GM19035 (cell line): Measurements from ENCODE around the gene KLHL25.

Experiments used
- ATAC-seq: cut with Tn5 transposase; IDR thresholded peaks from one replicate; pipeline ENCODE4 v1.9.1; 2021; ENCODE audit not compliant: unreplicated experiment

KLHL25 gene

DNA sequence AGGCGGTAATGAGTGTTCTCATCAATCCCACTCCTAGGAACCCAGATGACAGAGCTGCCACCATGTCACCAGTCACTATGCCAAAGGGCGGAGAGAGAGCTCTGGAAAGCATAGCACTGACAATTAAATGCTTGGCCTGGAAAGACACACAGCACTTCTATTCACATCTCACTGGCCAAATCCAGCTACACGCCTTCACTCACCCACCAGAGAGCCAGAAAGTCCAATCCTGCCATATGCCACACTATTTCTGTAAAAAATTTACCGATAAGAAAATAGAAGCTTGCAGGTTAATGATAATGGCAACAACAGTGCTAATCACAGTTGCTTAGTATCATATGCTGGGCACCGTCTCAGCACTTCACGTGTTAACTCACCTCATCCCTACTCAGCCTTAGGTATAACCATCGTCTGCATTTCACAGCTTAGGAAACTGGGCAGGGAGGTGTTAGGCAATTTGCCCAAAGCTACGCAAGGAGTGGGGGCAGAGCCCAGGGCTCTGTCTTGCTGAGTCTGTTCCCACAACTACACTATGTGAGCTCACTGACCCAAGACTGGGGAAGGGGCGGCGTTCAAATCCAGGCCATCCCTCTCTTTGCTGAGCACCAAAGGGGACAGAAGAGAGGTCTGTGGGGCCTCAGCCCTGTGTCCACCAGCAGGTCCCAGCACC, 16.5 kb downstream of the KLHL25 start:
- ATAC-seq, result no peak

DNA sequence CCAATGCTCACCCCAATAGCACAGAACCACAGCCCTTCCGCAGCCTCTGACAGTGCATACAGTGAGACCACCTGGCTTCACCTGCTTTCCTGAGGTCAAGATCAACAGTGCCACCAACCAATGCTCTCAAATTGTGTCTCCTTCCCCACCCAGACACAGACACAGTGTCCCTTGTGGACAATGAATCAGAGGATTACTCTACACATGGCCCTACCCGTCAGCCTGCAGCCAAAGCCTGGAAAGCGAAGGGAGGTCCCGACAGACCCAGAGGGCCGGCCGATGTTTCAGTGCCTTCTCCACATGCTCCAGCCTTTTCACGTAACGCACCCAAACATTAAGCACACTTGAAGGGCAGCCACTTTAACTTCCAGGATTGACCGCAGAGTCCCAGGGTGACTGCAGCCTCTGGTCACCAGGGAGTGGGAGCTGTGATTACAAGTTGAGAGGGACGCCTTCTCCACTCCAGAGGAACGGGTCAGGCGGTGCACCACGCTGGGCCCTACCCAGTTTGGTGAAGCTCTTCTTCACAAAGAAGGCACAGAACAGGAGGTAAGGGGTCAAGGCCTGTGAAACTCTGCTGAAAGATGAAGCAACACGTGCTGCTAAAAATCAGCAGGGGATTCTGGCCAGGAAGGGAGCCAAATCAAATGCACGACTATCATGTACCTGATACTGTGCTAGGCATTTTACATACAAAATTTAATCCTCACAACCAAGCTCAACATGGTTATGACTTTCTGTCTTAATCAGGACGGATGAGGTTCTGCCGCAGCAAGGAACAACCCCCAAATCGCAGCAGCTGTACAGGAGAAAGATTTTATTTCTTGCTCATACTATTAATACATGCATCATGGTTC, 17.2 kb downstream of the KLHL25 start:
- no peak for ATAC-seq

DNA sequence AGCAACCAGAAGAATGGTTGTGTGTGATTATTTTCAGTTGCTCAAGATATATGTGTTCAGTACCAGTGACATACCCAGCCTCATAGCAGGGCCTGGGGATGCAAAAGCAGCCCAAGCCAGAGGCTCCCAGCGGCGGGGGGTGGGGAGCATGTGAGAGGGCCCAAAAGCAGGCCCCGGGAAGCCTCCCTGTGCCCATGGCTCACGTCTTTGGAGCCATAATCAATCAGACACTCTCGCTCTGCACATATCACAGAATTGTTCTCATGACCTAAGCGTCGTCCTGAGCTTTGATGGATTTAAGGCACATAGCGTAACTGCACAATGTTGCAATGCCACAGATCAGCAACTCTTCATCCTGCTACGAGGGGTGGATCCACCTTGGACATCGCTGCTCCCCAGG, 20.8 kb downstream of the KLHL25 start:
- no peak for ATAC-seq

DNA sequence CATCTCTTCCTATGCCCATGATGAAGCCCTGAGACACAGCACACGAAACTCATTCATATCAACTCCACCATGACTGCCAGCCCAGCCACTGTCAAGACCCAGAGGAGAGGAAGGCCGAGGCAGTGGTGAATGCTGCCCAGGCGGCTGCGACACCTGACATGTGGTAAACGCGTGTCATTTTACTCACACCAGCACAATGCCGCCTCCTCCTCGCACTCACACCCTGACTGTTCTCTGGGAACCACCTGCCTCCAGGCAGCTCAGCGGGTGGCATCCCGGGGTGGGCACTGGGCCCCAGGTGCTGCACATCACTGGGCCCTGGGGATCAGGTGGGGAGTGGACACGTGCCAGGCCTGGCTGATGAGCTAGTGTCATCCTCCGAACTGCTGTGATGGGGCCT, 21.5 kb downstream of the KLHL25 start:
- ATAC-seq, result no peak

DNA sequence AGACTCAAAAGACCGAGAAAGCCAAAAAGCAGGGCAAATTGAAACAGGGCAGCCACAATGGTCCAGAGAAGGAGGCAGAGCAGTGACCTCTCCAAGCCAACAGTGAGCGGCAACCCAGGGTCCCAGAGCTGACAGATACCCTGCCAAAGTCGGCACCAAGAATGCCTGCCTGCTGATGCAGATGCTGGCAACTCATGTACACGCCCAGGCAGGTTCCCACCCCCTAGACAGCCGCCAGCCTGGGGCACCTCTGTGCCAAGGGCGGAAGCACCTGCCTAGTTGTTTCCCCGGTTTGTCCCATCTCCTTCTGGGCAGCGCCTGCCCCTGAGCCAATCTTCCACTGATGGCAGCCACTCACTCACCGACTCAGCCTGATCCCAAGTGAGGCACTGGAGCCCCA, 22.1 kb downstream of the KLHL25 start:
- no peak for ATAC-seq

DNA sequence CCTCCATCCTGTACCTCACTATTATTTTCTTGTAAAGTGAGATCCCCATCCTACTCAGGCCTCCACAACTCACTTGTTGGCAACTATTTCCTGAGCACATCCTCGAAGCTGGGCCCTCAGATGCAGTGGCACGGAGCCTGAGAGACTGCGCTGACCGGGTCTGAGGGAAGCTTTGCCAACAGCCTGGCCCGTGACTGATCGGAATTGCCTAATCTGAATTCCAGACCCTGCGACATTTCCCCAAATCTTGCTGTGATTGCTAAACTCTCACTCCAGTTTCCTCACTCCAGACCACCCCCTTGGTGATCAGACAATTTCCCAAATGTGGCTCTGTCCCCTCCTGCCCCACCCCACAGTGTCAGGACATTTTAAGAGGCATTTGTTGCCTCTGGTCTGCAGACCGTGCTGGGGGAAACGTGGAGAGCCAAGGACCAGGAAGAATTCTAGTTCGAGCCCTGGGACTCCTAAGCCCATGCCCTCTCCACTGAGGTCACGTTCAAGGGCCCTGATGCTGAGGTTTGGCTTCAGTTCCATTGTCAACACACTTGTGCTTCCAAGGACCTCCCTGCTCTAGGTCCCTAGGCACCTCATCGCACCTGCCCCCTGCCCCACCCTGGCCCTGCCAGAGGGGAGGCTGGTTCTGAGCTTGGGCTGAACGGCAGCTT, 22.8 kb downstream of the KLHL25 start:
- ATAC-seq, result no peak

DNA sequence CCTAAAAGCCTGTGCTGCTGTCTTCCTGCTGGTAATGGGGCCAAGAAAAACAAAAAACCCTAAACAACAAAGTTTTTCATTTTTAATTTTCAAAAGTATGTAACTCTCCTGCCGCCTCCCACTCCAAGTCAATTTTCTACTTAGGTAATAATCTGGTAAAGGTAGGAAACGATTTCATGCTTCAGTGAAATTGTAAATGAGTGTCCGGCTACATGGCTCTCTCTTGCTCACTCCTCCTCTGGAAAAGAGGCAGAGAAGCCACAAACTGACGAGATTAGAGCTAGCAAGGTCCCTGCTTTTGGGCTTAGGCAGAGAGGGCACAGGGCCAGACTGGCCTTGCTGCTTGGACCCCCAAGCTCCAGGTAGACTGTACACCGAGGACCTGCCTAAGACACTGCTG, 23.5 kb downstream of the KLHL25 start:
- no peak for ATAC-seq

DNA sequence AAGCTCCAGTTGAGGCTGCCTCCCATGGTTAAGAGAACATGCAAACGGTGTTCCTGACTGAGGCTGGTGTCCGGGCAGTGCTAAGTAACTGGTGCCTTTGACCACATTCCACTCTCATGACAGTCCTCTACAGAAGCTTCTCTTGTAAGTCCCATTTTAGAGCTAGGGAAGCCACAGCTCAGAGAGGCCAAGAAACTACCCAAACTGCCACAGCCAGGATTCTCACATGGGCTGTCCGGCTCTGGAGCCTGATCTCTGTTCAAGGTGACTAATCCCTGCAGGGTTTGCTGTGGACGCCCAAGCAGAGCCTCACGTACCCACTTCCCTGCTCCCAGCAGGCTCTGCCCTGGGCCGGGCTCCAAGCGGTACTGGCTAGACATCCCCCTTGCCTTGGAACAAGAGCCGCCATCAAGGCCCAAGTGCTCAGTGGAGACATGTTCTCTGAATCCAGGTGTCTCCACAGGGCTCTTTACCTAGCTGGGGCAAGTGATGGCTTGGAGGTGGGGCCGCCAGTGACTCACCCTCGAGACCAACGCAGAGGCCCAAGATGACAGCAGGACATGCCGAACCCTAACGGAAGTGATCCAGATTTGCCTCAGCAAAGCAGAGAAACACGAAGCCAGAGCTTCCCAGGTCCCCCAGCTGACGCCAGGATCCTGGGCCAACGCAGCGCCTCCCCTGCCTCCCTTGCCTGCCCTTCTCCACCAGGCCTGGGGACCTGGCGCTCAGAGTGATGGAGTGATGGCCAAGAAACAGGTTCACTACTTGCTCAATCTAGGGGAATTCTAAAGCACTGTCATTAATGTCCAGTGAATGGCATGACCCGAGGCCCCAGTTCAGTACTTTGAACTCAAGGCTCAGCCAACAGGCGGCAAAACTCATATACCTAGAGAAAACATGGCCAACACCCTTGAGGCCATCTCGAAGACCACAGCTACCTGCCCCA, 24.4 kb downstream of the KLHL25 start:
- ATAC-seq, result no peak

DNA sequence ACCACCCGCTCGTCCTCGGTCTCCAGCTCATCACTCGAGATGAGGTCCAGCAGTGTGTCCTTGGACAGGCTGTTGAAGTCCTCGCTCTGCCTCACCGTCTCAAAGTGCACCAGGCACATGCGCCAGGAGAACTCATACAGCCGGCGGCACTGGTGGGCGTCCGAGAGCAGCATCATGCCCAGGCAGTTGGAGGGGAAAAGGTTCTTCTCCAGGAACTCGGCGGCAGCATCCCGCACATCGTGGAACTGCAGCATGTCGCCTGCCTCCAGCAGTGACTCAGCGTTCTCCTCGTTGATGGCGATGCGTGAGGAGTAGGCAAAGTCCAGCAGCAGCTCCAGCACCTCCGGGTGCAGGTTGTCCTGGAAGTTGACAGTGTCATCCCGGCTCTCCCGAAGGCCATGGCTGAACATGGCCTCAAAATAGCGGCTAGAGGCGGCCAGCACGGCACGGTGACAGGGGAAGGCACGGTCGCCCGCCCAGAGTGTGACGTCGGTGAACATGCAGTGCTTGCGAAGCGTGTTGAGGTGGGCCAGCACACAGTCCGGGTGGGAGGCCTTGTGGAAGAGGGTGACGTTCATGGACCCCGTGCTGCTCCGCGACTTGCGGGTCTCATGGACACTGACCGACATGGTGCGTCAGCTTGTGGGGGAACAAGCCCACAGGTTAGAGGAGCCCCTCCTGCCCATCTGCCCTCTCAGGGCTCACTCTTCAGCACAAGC, 25.4 kb downstream of the KLHL25 start:
- no peak for ATAC-seq

DNA sequence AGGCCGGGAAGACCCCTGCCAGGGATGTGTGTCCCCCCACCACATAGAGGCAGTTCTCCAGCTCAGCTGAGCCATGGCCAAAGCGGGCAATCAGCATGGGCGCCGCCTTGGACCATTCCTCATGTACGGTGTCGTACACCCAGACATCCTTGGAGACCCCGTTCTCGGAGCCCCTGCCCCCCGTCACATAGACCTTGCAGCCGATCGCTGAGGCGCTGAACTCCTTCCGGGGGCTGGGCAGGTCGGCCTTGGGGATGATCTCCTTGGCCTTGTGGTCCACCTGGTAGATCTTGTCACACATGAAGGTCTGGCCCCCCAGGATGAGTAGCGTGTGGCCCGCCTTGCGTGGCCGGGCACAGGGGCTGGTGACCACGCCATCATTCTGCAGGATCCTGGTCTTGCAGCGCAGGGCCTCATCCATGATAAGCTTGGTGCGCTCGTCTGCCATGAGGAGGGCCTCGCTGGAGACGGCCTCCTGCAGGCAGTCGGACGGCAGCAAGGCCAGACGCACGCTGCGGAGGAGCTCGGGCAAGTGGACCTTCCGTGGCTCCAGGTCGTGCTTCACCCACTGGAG, 26.0 kb downstream of the KLHL25 start:
- no peak for ATAC-seq

DNA sequence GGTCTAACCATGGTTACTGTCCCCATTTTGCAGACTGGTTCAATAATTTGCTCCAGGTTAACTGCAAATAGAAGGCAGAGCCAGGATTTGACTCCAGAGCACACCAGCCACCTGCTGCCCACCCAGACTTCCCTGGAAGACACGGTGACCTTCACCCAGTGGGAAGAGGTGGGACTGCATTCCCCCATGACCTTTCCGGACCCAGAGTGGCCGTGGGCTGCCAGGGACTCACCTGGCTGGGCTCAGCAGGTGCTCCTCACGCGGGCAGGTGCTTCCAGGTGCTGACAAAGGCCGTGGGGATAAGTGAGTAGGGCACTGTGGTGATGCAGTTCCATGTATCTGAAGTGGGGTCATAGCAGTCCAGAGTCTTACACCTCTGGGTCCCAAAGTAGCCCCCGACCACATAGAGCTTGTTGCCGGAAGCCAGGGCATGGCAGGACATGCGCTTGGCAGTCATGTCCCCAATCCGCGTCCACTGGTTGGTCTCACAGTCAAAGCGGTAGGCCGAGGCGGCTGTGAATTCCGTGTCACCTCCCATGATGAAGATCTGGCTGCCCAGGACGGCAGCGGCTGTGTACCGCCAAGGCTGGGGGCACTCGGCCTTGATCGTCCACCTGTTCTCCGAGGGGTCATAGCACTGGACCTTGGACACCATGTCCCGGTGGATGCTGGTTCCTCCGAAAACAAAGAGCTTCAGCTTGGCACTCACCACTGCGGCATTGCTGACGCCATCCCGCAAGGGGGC, 26.8 kb downstream of the KLHL25 start:
- no peak for ATAC-seq

DNA sequence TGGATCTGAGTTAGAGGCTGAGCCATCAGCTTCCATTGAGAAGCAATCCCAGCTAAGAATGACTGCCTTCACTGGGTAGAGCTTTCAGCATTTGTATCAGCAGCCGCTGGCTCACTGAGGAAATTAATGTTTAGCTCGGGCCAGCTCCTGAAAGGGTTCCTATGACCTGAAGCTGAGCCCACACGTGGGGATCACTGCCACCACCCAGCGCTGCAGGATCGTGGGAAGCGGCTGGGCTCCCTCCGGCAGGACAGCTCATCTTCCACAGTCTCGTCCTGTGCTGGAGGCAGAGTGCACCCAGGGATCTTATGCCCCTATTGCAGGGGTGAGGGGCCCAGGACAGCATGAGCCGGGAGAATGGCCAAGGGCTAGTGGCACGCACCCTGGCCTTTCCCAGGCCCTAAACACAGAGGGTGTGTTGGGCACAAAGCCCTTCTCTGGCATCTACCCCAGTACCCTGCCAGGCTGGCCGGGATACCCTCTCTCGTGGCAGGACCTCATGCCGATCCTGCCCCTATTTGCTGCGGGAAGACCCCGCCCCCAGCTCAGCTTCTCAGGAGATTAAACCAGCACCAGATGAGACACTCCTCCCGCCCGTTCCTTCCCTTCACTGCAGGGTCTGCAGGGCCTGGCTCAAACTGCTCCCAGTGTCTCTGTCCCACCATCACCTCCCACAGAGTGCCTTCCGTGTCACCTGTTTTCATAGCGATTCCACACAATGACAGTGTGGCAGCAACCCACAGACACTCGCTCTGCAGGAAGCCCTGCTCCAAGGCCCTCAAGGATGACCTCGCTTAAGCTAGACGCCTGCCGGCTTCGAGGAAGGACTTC, 28.5 kb downstream of the KLHL25 start:
- no peak for ATAC-seq

DNA sequence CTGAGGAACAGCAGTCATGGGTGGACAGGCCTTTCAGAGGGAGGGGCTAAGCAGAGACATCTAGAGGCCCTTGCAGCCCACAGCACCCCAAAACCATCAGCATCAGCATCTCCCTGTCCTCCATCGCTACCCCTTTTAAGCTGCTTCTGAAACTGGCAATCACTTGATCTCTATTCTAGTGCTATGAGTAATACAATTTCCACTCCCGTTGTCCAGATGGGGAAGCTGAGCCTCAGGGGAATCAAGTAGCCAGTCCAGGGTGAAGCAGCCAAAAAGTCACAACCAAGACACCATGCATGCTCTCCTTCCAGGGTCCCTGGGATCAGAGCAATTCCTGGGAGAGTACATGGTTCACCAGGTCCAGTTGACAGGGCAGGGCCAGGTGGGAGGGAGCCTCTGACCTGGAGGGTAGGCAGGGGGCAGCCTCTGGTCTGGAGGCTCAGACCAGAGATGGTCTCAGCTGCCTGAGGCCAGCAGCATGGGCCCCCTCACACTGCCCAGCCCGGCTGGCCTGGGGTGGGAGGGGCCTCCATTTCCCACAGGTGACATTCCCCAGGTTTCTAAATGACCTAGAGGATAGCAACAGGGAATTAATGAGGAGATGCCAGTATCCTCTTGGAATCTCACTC, 30.0 kb downstream of the KLHL25 start:
- no peak for ATAC-seq

DNA sequence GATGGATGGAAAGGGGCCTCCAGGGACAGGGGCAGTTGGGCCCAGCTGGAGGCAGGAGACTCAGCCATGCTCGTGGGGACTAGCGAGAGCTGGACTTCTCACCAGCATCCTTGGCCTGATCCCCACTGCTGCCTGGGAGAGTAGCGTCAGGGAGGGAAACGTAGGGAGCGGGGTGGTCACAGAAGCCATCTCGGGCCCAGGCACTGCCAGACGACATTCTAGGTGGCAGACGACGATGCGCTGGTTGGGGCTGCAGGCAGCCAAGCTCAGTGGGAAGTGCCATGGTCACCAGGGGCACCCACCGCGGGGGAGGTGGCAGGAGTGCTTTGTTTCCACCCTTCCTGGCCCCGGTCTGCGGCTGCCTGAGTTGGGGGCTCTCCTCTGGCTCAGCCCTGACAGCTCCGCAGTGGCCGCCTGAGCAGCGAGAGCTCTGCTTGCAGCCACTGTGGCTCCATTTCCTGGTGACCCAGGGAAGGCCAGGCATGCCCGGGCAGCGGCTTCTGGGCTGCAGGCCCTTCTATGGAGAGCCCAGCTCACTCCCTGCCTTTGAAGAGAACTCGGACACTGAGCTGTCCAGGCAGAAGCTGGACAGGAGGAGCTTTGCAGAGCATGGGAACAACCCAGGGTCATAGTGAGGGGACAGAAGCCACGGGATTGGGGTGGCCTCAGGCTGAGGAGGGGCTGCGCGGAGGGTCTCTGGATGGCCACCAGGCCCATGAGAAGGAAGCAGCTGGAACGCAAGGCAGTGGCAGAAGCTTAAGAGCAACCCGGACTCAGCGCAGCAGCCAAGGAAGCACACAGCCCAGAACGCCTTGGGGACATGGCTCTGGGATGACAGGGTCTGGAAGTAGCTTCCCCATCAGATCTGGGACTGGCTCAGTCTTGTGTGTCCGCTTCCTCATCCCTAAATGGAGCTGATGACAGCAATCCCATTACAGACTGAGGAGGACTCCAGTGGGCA, 30.8 kb downstream of the KLHL25 start:
- ATAC-seq, result no peak

DNA sequence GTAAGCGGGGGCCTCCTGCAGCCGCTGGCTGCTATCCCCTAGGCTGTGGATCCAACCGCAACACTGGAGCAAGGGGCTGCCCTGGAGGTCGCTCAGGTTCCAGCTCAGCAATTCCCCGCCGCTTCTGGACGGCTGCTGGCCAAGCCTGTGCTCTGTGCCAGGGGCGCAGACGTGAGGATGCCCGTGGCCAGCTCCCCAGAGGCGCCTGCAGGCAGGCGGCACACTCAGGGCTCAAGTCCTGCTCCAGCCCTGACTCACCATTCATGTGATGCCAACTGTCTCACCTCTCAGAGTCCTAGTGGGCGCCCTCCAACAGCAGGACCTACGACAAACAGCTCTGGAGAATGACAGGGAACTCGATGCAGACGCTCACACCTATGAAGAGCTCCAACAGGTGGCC, 31.6 kb downstream of the KLHL25 start:
- no peak for ATAC-seq

DNA sequence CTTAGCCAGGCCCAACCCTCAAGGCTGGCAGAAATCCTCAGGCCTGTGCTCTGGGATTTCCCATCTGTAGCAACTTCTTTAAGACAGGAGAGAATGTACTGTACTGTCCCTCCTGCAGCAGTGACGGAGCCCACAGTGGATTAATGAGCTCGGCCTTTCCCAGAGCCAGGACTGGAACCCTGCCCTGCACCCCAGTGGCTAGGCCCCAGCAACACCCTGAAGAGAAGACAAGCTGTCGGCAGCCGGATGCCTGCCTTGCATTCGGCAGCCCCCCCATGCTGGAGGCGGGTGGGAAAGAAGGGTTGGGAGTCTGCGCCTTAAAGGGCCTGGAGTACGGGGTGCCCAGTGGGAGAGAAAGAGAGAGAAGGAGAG, 32.0 kb downstream of the KLHL25 start:
- ATAC-seq, result no peak
